IMR-90 (cell line): Measurements from ENCODE around the gene NRARP. TPM values are rescaled to one million over a fixed set of nuclear protein-coding genes. Genes with fewer than 3 reads are reported as not detected.

Experiments used
- ATAC-seq: fragments of 200-7000 bp; cut with Tn5 transposase; 2 replicates; pipeline ENCODE4 v1.9.1; 2020; ENCODE audit warnings: low read depth, mild to moderate bottlenecking, moderate library complexity
- BruUV-seq: library from RNA; stranded (reverse); fragments of 400-500 nt; replicated peaks from 2 replicates; lab custom pipeline; 2021; lab: Mats Ljungman, UMichigan
- CTCF ChIA-PET: fragments of 300-600 bp; formaldehyde crosslinking; extraction: SDS; loops from one replicate; lab custom pipeline; 2021; ENCODE audit warnings: antibody characterized with exemption; lab: Yijun Ruan, JAX
- POLR2A ChIA-PET: fragments of 300-600 bp; sonication (Branson Sonifier 250); formaldehyde crosslinking; loops from one replicate; lab custom pipeline; 2022; ENCODE audit warnings: antibody characterized with exemption; ENCODE audit not compliant: unreplicated experiment; lab: Charles Lee
- DNase-seq: peaks from one replicate; pipeline ENCODE4 v3.0.0; 2013
- H2AFZ ChIP-seq: replicated peaks from 2 replicates; pipeline ENCODE3; 2013; ENCODE audit warnings: low read length, mild to moderate bottlenecking; ENCODE audit not compliant: poor library complexity
- H2AK5ac ChIP-seq: 2 replicates; pipeline ENCODE4 v1.6.1; 2013; ENCODE audit warnings: low read depth, low read length, inconsistent platforms
- H2AK9ac ChIP-seq: replicated peaks from 2 replicates; pipeline ENCODE3; 2013; ENCODE audit warnings: mild to moderate bottlenecking, low read depth, low read length, moderate library complexity; ENCODE audit not compliant: poor library complexity
- H2BK120ac ChIP-seq: 2 replicates; pipeline ENCODE4 v1.6.1; 2013; ENCODE audit warnings: low read depth, low read length, inconsistent platforms
- H2BK15ac ChIP-seq: 3 replicates; pipeline ENCODE4 v1.6.1; 2013; ENCODE audit warnings: low read depth, low read length, inconsistent platforms
- H2BK20ac ChIP-seq: 2 replicates; pipeline ENCODE4 v1.6.1; 2013; ENCODE audit warnings: low read depth, mild to moderate bottlenecking, inconsistent platforms, low read length, moderate library complexity
- H2BK5ac ChIP-seq: 2 replicates; pipeline ENCODE4 v1.6.1; 2013; ENCODE audit warnings: mild to moderate bottlenecking, low read depth, low read length, inconsistent platforms; ENCODE audit not compliant: poor library complexity, severe bottlenecking
- H3K14ac ChIP-seq: replicated peaks from 2 replicates; pipeline ENCODE4 v1.6.1; 2013; ENCODE audit warnings: low read depth, low read length, inconsistent platforms
- H3K18ac ChIP-seq: 2 replicates; pipeline ENCODE4 v1.6.1; 2013; ENCODE audit warnings: low read depth, low read length, control low read depth
- H3K23ac ChIP-seq: 2 replicates; pipeline ENCODE4 v1.6.1; 2013; ENCODE audit warnings: low read depth, low read length, inconsistent platforms
- H3K27ac ChIP-seq: 2 replicates; pipeline ENCODE4 v1.5.1; 2013; ENCODE audit warnings: mild to moderate bottlenecking, control low read depth, low read length; ENCODE audit not compliant: insufficient read depth
- H3K27me3 ChIP-seq: 2 replicates; pipeline ENCODE4 v1.6.1; 2013; ENCODE audit warnings: low read length; ENCODE audit not compliant: control insufficient read depth, insufficient read depth
- H3K36me3 ChIP-seq: 2 replicates; pipeline ENCODE4 v1.6.1; 2013; ENCODE audit warnings: low read length, mixed read lengths; ENCODE audit not compliant: control insufficient read depth, insufficient read depth
- H3K4ac ChIP-seq: 2 replicates; pipeline ENCODE4 v1.6.1; 2013; ENCODE audit warnings: low read depth, low read length, inconsistent platforms
- H3K4me1 ChIP-seq: 2 replicates; pipeline ENCODE4 v1.6.1; 2013; ENCODE audit warnings: low read length, mixed read lengths; ENCODE audit not compliant: control insufficient read depth, insufficient read depth
- H3K4me2 ChIP-seq: 2 replicates; pipeline ENCODE4 v1.6.1; 2013; ENCODE audit warnings: low read depth, mild to moderate bottlenecking, control low read depth, low read length, moderate library complexity
- H3K4me3 ChIP-seq: 2 replicates; pipeline ENCODE4 v1.5.1; 2013; ENCODE audit warnings: low read depth, mild to moderate bottlenecking, control low read depth, low read length, moderate library complexity; ENCODE audit not compliant: insufficient read depth
- H3K56ac ChIP-seq: 2 replicates; pipeline ENCODE4 v1.6.1; 2013; ENCODE audit warnings: low read length, inconsistent platforms; ENCODE audit not compliant: insufficient read depth; ENCODE audit errors: extremely low read depth
- H3K79me1 ChIP-seq, 2 experiments: 2 replicates each; pipeline ENCODE4 v1.6.1; 2013; ENCODE audit warnings: low read length in 2 of 2, inconsistent platforms in 1 of 2, low read depth in 1 of 2
- H3K9ac ChIP-seq: 2 replicates; pipeline ENCODE4 v1.6.1; 2013; ENCODE audit warnings: low read depth, low read length, control low read depth
- H3K9me1 ChIP-seq: 2 replicates; pipeline ENCODE4 v1.6.1; 2013; ENCODE audit warnings: low read length, inconsistent platforms; ENCODE audit not compliant: insufficient read depth
- H3K9me3 ChIP-seq: 2 replicates; pipeline ENCODE4 v1.6.1; 2013; ENCODE audit warnings: low read length; ENCODE audit not compliant: control insufficient read depth, insufficient read depth
- H4K20me1 ChIP-seq: 2 replicates; pipeline ENCODE4 v1.6.1; 2013; ENCODE audit warnings: low read length, inconsistent platforms; ENCODE audit not compliant: insufficient read depth
- H4K5ac ChIP-seq: 2 replicates; pipeline ENCODE4 v1.6.1; 2013; ENCODE audit warnings: mild to moderate bottlenecking, low read depth, low read length, control low read depth
- H4K8ac ChIP-seq, 2 experiments: 2 replicates each; pipeline ENCODE4 v1.6.1; 2013; ENCODE audit warnings: low read depth in 2 of 2, low read length in 2 of 2, control low read depth in 1 of 2, inconsistent platforms in 1 of 2
- H4K91ac ChIP-seq: 2 replicates; pipeline ENCODE4 v1.6.1; 2013; ENCODE audit warnings: low read depth, low read length, inconsistent platforms; ENCODE audit not compliant: insufficient read depth
- RFX5 ChIP-seq: IDR thresholded peaks from 2 replicates; pipeline ENCODE4 v1.8.0; 2012; ENCODE audit warnings: low read depth, mild to moderate bottlenecking, low read length, moderate library complexity
- WGBS, 2 experiments: methylation state at CpG; one replicate each; pipeline versions ENCODE4 v1.1.5 to v1.1.7; 2013; ENCODE audit warnings: missing lambda C conversion rate in 2 of 2; ENCODE audit not compliant: insufficient read length in 1 of 2; ENCODE audit errors: extremely low coverage in 2 of 2; 5-methylcytosine and 5-hydroxymethylcytosine counted together
- dilution Hi-C: fragments of 300-500 bp; cut with HindIII; formaldehyde crosslinking; loops from one replicate; pipeline ENCODE4 v1.14.3; 2018; ENCODE audit warnings: low sequenced_read_pairs; ENCODE audit not compliant: unreplicated experiment
- in situ Hi-C: fragments of 300-500 bp; cut with MboI; formaldehyde crosslinking; loops from 3 replicates; pipeline ENCODE4 v1.14.3; 2019; ENCODE audit warnings: low sequenced_read_pairs, inconsistent platforms, mixed read lengths
- intact Hi-C: fragments of 100-400 bp; cut with micrococcal nuclease; formaldehyde crosslinking; loops from 2 replicates; pipeline ENCODE4 v1.10.0; 2022
- polyA plus RNA-seq, 3 experiments: library from polyadenylated mRNA; depleted of rRNA; stranded (reverse); fragments of >200 nt; gene quantifications; 2 replicates each; pipeline ENCODE4 v1.2.3, GENCODE V29; 2012; ENCODE audit warnings: low replicate concordance in 1 of 3
- total RNA-seq: library from RNA; depleted of rRNA; stranded (reverse); fragments of >200 nt; gene quantifications from 2 replicates; pipeline ENCODE4 v1.2.3, GENCODE V29; 2012

The NRARP gene
- total and polyA plus RNA-seq, 2 of the 4 experiments (the other 2 are of a cell fraction), result 0.15 TPM; not detected in 1

DNA sequence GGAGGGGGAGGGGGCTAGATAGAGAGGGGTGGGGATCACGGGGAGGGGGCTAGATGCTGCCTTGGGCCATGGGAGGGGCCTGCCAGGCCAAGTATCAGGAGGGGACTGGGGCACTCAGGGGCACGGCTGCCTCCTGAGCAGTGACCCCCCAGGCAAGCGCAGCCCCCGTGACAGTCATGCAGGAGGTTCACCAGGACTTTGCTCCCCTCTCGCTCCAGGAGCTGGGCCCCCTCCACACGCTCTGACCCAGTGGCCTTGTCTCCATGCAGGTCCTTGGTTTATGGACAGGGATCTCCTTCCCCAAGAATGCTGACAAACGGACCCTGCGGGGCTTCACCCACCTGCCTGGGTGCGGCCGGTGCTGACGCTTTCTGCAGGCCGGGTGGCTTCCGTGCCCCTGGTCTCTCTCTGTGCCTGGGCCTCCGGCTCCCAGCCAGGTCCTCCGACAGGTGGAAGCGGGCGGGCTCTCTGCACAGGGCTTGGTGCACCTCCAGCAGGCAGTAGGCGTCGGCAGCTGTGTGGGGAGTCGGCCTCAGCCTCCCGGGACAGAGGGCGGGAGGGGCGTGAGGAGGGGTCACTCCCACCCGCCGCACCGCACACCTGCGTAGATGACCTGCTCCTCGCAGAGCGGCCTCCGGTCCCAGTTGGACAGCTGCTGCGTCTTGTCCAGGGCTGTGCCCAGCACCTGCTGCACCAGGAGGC, 46.8 kb upstream of the NRARP start:
- WGBS, 2 experiments, result 94% methylated on average over 16 of the region's 31 CpGs; no CpG with 5 or more reads in 1 of the 2 experiments
- no peak overlapping the region for H3K4me2 ChIP-seq
- no peak overlapping the region for H2BK15ac ChIP-seq
- dilution Hi-C loops, result no loop called here
- in situ Hi-C loops, result no loop called here
- no peaks in the 10 kb centered on the region for H3K27me3 ChIP-seq
- H3K4me1 ChIP-seq, result no peaks in the 10 kb centered on the region
- TF ChIP-seq RFX5, result no peak
- H3K9me1 ChIP-seq, result no peaks in the 10 kb centered on the region
- no peak overlapping the region for H4K8ac ChIP-seq
- no peak overlapping the region for H3K4ac ChIP-seq
- no peak for DNase-seq
- H4K20me1 ChIP-seq, result no peaks in the 10 kb centered on the region
- H3K14ac ChIP-seq, result no peak overlapping the region
- intact Hi-C loops, result no loop called here
- no peak overlapping the region for H2BK120ac ChIP-seq
- H3K18ac ChIP-seq, result no peak overlapping the region
- no peak overlapping the region for H2AFZ ChIP-seq
- H3K9ac ChIP-seq, result no peak overlapping the region
- no peaks in the 10 kb centered on the region for H3K79me1 ChIP-seq
- no peak overlapping the region for H2BK5ac ChIP-seq
- ChIA-PET POLR2A (no interaction called here), CTCF (no interaction called here)
- ATAC-seq, result no peak
- H3K36me3 ChIP-seq, result peaks cover 2% of the 10 kb centered on the region; the same call in 1 of the 2 replicates
- no peak overlapping the region for H3K56ac ChIP-seq
- no peak overlapping the region for H3K27ac ChIP-seq
- BruUV-seq, result no TSS peak
- no peak overlapping the region for H3K23ac ChIP-seq
- no peak overlapping the region for H2BK20ac ChIP-seq
- H3K4me3 ChIP-seq, result no peak overlapping the region
- no peak overlapping the region for H4K5ac ChIP-seq
- H3K9me3 ChIP-seq, result peaks cover 14% of the 10 kb centered on the region
- no peak overlapping the region for H2AK9ac ChIP-seq
- H4K91ac ChIP-seq, result no peak overlapping the region
- H2AK5ac ChIP-seq, result no peak overlapping the region
